ENCODE data around the gene NOMO2. TPM values are rescaled to one million over a fixed set of nuclear protein-coding genes. Genes with fewer than 3 reads are reported as not detected.
"Not testable (repeated sequence)": the region's sequence is repeated elsewhere in the genome, so short reads cannot be mapped to it uniquely, and the experiment has no call there.

Gene NOMO2
- total RNA-seq, 1 donor from 2014 or later, result 75.2 TPM

DNA sequence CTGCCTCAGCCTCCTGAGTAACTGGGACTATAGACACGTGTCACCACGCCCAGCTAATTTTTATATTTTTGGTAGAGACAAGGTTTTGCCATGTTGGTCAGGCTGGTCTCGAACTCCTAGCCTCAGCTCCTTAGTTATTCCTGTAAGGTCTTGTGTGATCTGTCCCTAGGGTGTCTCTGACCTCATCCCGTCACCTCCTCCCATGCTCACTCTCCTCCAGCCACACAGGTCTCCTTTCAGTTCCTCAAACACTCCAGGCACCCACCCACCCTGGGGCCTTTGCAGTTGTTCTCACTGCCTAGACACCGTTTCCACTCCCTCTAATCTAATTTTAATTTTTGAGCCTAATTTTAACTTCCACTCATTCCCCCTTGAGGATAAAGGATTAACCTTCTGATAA, 31.1 kb upstream of the NOMO2 start:
- not testable (repeated sequence) for H3K4me3 ChIP-seq (ENCODE audit: low read length in 3 of 3); H3K27ac ChIP-seq (ENCODE audit: low read depth, low read length); H3K4me1 ChIP-seq (ENCODE audit: control insufficient read depth in 3 of 3, insufficient read depth in 3 of 3, low read length in 3 of 3); H3K27me3 ChIP-seq (ENCODE audit: control insufficient read depth in 3 of 3, insufficient read depth in 3 of 3, low read length in 3 of 3); H3K36me3 ChIP-seq (ENCODE audit: control insufficient read depth in 3 of 3, insufficient read depth in 3 of 3, low read length in 3 of 3); H3K9me3 ChIP-seq (ENCODE audit: control insufficient read depth in 3 of 3, low read length in 3 of 3); H3K9ac ChIP-seq (ENCODE audit: low read depth in 1 of 3, low read length in 3 of 3)

DNA sequence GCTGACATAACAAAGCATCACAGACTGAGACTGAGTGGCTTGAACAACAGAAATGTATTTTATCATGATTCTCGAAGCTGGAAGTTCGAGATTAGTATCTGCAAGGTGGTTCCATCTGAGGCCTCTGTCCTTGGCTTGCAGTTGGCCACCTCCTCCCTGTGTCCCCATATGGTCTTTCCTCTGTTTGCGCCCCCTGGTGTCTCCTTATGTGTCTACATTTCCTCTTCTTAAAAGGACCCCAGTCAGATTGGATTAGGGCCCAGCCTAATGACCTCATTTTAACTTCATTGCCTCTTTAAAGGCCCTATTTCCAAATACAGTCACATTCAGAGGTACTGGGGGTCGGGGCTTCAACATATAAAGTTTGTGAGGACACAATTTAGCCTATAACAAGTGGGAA, 30.0 kb upstream of the NOMO2 start:
- H3K27ac ChIP-seq (ENCODE audit: low read depth, low read length); H3K9me3 ChIP-seq (ENCODE audit: control insufficient read depth in 3 of 3, low read length in 3 of 3); H3K9ac ChIP-seq (ENCODE audit: low read depth in 1 of 3, low read length in 3 of 3); H3K4me3 ChIP-seq (ENCODE audit: low read length in 3 of 3); H3K27me3 ChIP-seq (ENCODE audit: control insufficient read depth in 3 of 3, insufficient read depth in 3 of 3, low read length in 3 of 3); H3K4me1 ChIP-seq (ENCODE audit: control insufficient read depth in 3 of 3, insufficient read depth in 3 of 3, low read length in 3 of 3); H3K36me3 ChIP-seq (ENCODE audit: control insufficient read depth in 3 of 3, insufficient read depth in 3 of 3, low read length in 3 of 3): not testable (repeated sequence)

DNA sequence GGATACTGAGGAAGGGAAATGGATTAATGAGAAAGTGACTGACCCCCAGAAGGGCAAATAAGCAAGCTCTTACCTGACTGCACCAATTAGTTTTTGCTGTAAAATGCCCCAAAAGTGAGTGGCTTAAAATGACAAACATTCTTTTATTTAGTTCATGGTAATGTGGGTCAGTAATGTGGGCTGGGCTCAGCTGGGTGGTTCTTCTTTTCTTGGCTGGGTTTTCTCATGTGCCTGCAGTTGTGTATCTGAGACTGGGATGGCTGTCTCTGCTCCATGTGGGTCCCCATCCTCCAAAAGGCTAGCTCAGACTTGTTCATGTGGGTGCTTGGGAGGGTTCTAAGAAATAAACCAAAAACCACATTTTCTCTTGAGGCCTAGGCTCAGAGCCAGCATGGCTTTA, 29.5 kb upstream of the NOMO2 start:
- not testable (repeated sequence) for H3K4me3 ChIP-seq (ENCODE audit: low read length in 3 of 3); H3K36me3 ChIP-seq (ENCODE audit: control insufficient read depth in 3 of 3, insufficient read depth in 3 of 3, low read length in 3 of 3); H3K27me3 ChIP-seq (ENCODE audit: control insufficient read depth in 3 of 3, insufficient read depth in 3 of 3, low read length in 3 of 3); H3K9me3 ChIP-seq (ENCODE audit: control insufficient read depth in 3 of 3, low read length in 3 of 3); H3K9ac ChIP-seq (ENCODE audit: low read depth in 1 of 3, low read length in 3 of 3); H3K4me1 ChIP-seq (ENCODE audit: control insufficient read depth in 3 of 3, insufficient read depth in 3 of 3, low read length in 3 of 3); H3K27ac ChIP-seq (ENCODE audit: low read depth, low read length)

DNA sequence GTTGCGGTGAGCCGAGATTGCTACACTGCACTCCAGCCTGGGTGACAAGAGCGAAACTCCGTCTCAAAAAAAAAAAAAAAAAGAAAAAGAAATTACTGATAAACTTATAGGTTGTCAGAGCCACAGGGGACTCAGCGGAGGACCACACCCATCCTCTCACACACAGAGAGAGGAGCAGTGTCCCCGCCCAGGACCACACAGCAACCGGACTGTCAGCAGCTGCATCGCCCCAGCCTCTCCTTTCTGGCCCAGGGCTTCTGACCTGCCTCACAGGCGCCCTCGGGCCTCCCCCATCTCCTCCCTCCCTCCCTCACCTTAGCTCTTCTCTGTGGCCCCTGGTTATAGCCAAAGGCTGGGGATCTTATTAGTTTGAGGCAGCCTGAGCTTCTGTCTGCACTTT, 27.9 kb upstream of the NOMO2 start:
- H3K9me3 ChIP-seq (ENCODE audit: control insufficient read depth in 3 of 3, low read length in 3 of 3); H3K4me1 ChIP-seq (ENCODE audit: control insufficient read depth in 3 of 3, insufficient read depth in 3 of 3, low read length in 3 of 3); H3K36me3 ChIP-seq (ENCODE audit: control insufficient read depth in 3 of 3, insufficient read depth in 3 of 3, low read length in 3 of 3); H3K9ac ChIP-seq (ENCODE audit: low read depth in 1 of 3, low read length in 3 of 3); H3K4me3 ChIP-seq (ENCODE audit: low read length in 3 of 3); H3K27ac ChIP-seq (ENCODE audit: low read depth, low read length); H3K27me3 ChIP-seq (ENCODE audit: control insufficient read depth in 3 of 3, insufficient read depth in 3 of 3, low read length in 3 of 3): not testable (repeated sequence)

DNA sequence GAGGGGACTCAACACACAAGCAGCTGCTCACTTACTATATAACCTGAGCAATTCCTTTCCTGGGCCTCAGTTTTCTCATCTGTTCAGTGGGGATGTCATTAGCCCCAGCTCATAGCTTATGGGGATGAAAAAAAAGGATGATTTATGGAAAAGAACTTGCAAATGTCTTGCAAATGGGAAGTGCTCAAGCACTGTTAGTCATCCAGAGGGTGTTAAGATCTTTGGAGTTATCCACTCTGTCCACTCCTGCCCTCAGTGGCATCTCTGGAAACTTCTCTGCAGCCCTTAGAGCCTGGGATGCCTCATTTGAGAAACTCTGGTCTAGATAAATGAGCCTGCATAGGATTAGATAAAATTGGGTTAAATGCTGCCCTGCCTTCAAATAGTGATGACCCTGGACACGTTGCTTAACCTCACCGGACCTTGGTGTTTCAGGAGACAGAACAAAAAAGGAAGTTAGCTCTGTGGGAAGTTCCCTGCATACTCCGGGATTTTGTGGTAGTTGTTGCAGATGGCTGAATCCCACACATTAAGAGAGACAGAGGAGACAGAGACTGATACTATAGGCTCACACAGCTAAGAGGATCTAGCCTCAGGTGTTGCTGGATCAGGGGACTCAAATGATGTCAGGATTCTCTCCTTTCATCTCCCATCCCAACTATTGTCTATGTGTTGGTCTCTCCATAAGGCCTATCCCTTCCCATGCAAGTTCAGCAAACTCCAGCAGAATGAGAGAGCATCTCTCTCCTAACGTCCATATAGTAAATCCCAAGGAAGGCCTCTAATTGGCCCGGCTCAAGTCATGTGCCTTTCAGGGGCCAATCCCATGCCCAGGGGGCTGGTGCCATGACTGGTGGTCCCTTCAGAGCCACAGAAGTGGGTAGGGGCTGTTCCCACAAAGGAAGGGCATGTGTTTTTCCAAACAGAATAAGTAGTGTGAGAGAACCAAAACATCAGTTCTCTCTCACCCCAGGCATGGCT, 25.0 kb upstream of the NOMO2 start:
- not testable (repeated sequence) for H3K4me3 ChIP-seq (ENCODE audit: low read length in 3 of 3); H3K9me3 ChIP-seq (ENCODE audit: control insufficient read depth in 3 of 3, low read length in 3 of 3); H3K27ac ChIP-seq (ENCODE audit: low read depth, low read length); H3K27me3 ChIP-seq (ENCODE audit: control insufficient read depth in 3 of 3, insufficient read depth in 3 of 3, low read length in 3 of 3); H3K4me1 ChIP-seq (ENCODE audit: control insufficient read depth in 3 of 3, insufficient read depth in 3 of 3, low read length in 3 of 3); H3K9ac ChIP-seq (ENCODE audit: low read depth in 1 of 3, low read length in 3 of 3); H3K36me3 ChIP-seq (ENCODE audit: control insufficient read depth in 3 of 3, insufficient read depth in 3 of 3, low read length in 3 of 3)

DNA sequence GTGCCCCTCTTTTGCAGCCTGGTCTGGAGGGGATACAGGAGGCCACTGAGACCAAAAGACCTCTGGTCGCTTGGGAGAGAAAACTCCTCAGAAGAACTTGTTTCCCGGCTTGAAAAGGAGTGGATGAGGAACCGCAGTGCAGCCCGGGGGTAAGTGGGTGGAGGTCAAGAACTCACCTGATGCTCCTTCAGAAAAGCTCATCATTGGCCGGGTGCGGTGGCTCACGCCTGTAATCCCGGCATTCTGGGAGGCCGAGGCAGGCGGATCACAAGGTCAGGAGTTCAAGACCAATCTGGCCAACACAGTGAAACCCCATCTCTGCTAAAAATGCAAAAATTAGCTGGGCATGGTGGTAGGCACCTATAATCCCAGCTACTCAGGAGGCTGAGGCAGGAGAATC, 23.9 kb upstream of the NOMO2 start:
- H3K9ac ChIP-seq (ENCODE audit: low read depth in 1 of 3, low read length in 3 of 3); H3K27me3 ChIP-seq (ENCODE audit: control insufficient read depth in 3 of 3, insufficient read depth in 3 of 3, low read length in 3 of 3); H3K4me3 ChIP-seq (ENCODE audit: low read length in 3 of 3); H3K4me1 ChIP-seq (ENCODE audit: control insufficient read depth in 3 of 3, insufficient read depth in 3 of 3, low read length in 3 of 3); H3K27ac ChIP-seq (ENCODE audit: low read depth, low read length); H3K36me3 ChIP-seq (ENCODE audit: control insufficient read depth in 3 of 3, insufficient read depth in 3 of 3, low read length in 3 of 3); H3K9me3 ChIP-seq (ENCODE audit: control insufficient read depth in 3 of 3, low read length in 3 of 3): not testable (repeated sequence)

DNA sequence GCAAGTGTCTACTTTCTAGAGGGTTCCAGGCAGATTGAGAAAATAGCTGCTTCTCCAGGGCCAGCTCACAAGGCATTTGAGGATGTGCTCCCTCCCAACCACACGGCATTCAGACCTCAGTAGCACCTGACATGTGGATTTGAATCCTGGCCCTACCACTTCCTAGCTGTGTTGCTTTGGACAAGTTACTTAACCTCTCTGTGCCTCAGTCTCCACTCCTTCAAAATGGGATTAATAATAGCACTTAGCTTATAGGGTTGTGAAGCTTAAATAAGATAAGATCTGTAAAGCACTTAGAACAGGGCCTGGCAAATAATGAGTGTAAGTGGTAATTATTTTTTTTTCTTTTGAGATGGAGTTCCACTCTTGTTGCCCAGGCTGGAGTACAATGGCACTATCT, 21.0 kb upstream of the NOMO2 start:
- Histone ChIP-seq H3K4me1 (ENCODE audit: control insufficient read depth in 3 of 3, insufficient read depth in 3 of 3, low read length in 3 of 3) (no peaks in the 10 kb centered on the region), H3K4me3 (ENCODE audit: low read length in 3 of 3) (no peak overlapping the region), H3K9ac (ENCODE audit: low read depth in 1 of 3, low read length in 3 of 3) (no peak overlapping the region), H3K36me3 (ENCODE audit: control insufficient read depth in 3 of 3, insufficient read depth in 3 of 3, low read length in 3 of 3) (no peaks in the 10 kb centered on the region), H3K9me3 (ENCODE audit: control insufficient read depth in 3 of 3, low read length in 3 of 3) (no peaks in the 10 kb centered on the region), H3K27ac (ENCODE audit: low read depth, low read length) (no peak overlapping the region), H3K27me3 (ENCODE audit: control insufficient read depth in 3 of 3, insufficient read depth in 3 of 3, low read length in 3 of 3) (no peaks in the 10 kb centered on the region)

DNA sequence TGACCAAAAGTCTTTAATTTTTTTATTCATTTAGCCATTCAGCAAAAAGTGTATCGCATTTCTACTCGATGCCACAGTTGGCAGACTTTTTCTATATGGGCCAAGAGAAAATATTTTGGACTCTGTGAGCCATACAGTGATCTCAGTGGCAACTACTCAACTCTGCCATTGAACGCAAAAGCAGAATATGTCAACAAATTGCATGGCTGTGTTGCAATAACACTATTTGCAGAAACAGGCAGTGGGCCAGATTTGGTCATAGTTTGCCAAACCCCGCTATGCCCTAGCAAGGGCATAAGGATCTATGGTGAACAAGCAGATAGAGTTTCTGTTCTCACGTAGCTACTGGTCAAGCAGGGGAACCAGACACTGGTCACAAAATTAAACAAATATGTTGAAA, 18.5 kb upstream of the NOMO2 start:
- not testable (repeated sequence) for H3K4me3 ChIP-seq (ENCODE audit: low read length in 3 of 3); H3K27me3 ChIP-seq (ENCODE audit: control insufficient read depth in 3 of 3, insufficient read depth in 3 of 3, low read length in 3 of 3); H3K36me3 ChIP-seq (ENCODE audit: control insufficient read depth in 3 of 3, insufficient read depth in 3 of 3, low read length in 3 of 3); H3K9ac ChIP-seq (ENCODE audit: low read depth in 1 of 3, low read length in 3 of 3); H3K4me1 ChIP-seq (ENCODE audit: control insufficient read depth in 3 of 3, insufficient read depth in 3 of 3, low read length in 3 of 3); H3K9me3 ChIP-seq (ENCODE audit: control insufficient read depth in 3 of 3, low read length in 3 of 3); H3K27ac ChIP-seq (ENCODE audit: low read depth, low read length)

DNA sequence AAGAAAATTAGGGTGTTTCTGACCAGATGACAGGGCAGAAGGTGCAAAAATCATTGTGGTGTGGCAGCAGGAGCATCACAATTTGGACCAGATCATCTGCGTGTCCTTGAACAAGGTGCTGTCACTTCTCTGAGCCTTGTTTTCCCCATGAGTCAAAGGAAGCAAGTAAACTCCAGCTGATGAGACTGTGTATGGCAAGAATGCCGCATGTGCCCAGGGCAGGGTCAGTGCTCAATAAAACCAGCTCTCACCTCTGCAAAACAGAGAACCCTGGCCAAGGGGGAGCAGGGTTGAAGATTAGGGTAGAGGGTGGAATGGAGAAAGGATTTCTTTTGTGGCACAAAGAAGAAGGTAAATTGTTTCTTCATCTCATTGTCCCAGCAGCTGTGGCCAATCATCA, 17.4 kb upstream of the NOMO2 start:
- H3K4me3 ChIP-seq (ENCODE audit: low read length in 3 of 3); H3K9me3 ChIP-seq (ENCODE audit: control insufficient read depth in 3 of 3, low read length in 3 of 3); H3K36me3 ChIP-seq (ENCODE audit: control insufficient read depth in 3 of 3, insufficient read depth in 3 of 3, low read length in 3 of 3); H3K9ac ChIP-seq (ENCODE audit: low read depth in 1 of 3, low read length in 3 of 3); H3K27ac ChIP-seq (ENCODE audit: low read depth, low read length); H3K4me1 ChIP-seq (ENCODE audit: control insufficient read depth in 3 of 3, insufficient read depth in 3 of 3, low read length in 3 of 3); H3K27me3 ChIP-seq (ENCODE audit: control insufficient read depth in 3 of 3, insufficient read depth in 3 of 3, low read length in 3 of 3): not testable (repeated sequence)

DNA sequence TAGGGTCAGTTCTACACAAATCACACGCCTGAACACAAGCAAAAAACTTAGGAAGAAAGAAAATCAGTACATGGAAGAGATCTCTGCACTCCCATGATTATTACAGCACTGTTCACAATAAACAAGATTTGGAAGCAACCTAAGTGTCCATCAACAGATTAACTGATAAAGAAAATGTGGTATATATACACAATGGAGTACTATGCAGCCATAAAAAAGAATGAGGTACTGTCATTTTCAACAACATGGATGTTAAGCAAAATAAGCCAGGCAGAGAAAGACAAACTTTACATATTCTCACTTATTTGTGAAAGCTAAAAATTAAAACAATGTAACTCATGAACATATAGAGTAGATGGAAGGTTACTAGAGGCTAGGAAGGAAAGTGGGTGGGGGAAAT, 16.0 kb upstream of the NOMO2 start:
- not testable (repeated sequence) for H3K27ac ChIP-seq (ENCODE audit: low read depth, low read length); H3K9ac ChIP-seq (ENCODE audit: low read depth in 1 of 3, low read length in 3 of 3); H3K9me3 ChIP-seq (ENCODE audit: control insufficient read depth in 3 of 3, low read length in 3 of 3); H3K4me3 ChIP-seq (ENCODE audit: low read length in 3 of 3); H3K36me3 ChIP-seq (ENCODE audit: control insufficient read depth in 3 of 3, insufficient read depth in 3 of 3, low read length in 3 of 3); H3K27me3 ChIP-seq (ENCODE audit: control insufficient read depth in 3 of 3, insufficient read depth in 3 of 3, low read length in 3 of 3); H3K4me1 ChIP-seq (ENCODE audit: control insufficient read depth in 3 of 3, insufficient read depth in 3 of 3, low read length in 3 of 3)
